DMS53 treated with DMSO at 0.1 percent for 48 hours (cell line): ENCODE data around the gene MAN1A2.
"Not testable (repeated sequence)": the region's sequence is repeated elsewhere in the genome, so short reads cannot be mapped to it uniquely, and the experiment has no call there.

ENCODE experiments used
- DNase-seq: peaks from one replicate; lab custom pipeline; 2025; ENCODE audit not compliant: unreplicated experiment; lab: John Stamatoyannopoulos, UW

The MAN1A2 gene

DNA sequence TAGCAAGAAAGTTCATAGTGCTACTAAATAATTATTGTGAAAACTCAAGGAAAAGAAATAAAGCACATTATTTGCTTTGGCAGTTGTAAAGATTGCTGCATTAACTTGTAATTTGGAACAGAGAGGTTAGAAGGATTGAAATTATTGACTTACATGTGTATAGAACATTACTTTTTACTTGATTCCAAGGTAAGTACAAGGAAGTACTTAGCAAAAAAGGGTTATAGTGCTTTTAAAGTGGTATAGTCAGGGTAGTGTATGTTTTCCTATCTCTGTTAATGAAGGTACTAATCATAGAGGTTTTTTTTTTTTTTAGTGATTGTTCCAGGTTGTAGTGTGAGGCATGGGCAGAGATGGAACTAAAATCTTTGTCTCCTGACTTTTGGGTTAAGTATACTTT lies 29.4 kb downstream of the MAN1A2 start:
- DNase-seq, result no peak

DNA sequence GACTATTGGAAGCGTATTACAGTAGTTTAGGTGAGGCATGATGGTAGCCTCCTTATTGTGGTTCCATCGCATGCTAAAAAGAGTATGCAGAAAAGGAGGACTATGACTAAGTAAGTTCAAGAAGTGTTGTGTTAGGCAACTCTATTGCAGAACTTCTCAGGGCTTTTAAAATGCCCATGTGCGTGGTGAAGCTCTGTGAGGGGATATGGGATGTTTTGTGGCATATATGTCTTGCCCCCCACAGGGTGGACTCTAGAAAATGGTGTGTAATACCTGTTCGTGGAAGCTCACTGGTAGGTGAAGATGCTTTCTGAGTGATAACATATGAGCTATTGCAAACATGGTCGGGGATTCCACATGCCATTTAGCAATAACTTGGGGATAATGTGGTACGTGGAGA lies 31.7 kb downstream of the MAN1A2 start:
- DNase-seq, result no peak

DNA sequence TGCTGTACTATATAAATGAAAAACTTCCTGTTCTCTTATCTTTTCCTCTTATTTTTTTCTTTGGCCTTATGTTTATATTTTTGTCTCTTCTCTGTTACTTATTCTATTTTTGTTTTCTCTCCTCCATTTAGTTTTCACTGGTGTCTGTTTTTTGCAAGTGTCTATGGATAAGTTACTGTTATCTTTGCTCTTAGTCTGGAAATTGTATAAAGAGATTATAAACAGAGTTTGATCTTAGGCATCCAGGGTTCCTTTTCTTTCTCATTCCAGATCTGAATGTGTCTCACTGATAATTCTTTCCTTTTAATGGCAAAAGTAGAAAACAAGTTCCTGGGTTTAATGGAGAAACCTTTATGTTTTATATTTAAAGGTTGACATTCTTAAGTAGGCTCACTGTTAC lies 34.5 kb downstream of the MAN1A2 start:
- DNase-seq, result no peak

DNA sequence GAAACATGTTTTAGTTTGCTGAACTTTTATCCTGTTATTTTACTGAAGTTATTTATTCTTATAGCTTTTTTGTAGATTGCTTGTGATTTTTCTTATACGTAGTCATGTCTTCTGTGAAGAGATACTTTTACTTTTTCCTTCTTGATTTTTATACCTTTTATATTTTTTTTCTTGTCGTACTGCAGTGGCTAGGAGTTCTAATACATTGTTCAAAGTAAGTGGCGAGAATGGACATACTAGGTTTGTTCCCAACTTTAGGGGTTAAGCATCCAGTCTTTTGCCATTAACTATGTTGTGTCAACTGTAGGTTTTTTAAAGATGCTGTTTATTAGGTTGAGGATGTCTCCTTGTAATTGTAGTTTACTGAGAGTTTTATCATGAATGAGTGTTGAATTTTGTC lies 36.3 kb downstream of the MAN1A2 start:
- DNase-seq, result no peak

DNA sequence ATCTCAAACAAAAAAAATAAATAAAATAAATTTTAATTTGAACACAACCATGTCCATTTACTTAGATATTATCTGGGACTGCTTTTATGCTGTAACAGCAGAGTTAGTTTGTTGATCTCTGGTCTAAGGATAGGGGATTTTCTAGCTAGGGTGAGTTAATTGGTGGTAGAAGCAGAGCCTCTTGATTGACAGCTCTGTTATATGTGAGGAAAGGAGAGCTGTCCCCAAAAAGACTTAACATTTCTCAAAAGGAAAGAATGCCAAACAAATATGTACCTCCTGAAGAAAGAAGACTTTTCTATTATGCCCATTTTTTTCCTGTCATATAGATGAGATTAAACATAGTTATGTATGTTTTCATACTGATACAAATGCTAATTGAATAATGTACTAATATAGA lies 37.8 kb downstream of the MAN1A2 start:
- DNase-seq, result no peak

DNA sequence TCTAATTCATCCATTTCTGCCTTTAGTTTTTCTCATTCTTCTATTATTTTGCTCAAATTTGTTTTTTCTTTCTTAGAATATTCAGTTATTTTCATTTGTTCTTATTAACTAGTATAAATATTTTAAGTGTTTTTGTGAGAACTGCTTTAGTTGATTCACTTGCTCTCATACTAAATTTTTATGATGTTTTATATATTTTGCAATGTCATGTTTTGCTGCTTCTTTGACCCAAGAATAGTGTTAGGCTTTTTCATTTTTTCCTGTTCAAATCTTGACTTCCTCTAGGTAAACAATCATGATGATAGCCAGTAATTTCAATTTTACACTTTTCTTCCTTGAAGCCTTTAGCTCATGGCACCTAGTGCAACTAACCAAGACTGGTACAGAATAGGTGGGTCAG lies 45.2 kb downstream of the MAN1A2 start:
- DNase-seq, result no peak

DNA sequence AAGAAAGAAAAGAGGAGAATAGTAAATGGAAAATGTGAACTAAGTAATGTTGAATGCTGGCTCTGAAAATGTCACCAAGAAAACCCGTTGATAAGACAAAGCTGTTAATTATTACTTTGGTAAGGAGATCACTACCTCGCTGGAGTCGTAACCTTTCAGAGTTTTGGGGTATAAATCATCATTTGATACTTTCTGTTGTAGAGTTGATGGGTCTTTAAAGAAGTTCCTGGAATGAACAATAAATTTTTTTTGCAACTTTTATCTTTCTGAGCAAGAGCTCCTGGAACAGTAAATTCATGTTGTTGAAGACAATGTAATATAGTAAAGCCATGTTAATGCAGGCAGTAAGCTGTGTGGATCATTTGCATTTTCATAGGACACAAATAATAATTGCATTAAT lies 46.2 kb downstream of the MAN1A2 start:
- no peak for DNase-seq

DNA sequence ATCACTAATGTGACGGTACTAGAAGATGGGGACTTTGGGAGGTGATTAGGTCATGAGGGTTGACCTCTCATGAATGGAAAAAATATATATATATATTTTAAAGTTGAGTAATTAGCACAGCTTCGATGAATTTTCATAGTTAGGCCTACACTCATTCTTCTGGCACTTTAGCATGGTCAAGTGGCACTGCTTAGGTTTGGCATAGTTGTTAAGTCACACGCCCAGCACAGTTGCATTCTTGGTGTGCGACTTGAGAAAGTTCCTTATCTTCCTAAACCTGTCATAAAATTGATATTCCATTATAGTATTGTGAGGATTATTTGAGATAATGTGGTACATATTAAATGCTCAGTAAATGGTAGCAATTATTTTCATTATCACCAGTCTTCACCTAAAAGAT lies 47.7 kb downstream of the MAN1A2 start:
- DNase-seq, result no peak

DNA sequence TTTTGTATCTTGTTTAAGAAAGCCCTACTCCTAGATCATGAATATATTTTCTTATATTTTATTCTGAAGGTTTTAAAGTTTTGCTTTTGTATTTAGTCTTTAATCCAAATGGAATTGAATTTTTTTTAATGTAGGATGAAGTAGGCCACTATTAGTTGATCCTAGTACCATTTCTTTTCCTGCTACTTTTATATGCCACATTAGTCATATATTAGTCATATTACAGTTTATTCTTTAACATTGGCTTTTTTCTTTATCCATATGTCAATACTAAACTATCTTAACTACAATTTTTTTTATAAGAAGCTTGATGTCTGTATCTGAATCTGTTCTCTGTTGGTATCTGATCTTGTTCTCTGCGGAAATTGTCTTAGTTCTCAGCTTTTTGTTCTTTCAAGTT lies 48.8 kb downstream of the MAN1A2 start:
- DNase-seq, result no peak

DNA sequence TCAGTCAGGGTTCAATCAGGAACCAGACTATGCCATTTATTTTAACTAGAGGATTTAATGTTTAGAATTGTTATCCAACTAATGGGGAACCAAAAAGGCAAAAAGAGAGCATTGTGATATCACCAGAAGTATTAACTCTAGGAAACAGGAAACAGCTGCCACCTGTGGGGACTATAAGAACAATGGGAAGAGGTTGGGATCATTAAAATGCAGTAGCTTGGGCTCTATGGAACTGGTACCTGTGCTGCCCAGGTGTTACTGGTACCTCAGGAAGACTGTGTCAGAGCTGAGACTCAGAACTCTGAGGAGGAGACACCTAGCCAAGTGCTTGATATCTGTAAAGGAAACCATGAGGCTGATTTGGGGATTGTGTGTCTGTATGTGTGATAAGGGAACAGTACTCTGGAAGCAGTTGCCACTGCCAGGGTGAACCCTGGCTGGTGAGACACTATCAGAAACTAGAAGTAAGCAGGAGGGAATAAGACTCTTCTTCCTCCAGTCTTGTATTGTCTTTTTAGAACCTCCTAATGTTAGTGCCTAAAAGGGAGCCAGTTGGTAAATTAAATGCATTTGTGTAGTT lies 49.4 kb downstream of the MAN1A2 start:
- no peak for DNase-seq

DNA sequence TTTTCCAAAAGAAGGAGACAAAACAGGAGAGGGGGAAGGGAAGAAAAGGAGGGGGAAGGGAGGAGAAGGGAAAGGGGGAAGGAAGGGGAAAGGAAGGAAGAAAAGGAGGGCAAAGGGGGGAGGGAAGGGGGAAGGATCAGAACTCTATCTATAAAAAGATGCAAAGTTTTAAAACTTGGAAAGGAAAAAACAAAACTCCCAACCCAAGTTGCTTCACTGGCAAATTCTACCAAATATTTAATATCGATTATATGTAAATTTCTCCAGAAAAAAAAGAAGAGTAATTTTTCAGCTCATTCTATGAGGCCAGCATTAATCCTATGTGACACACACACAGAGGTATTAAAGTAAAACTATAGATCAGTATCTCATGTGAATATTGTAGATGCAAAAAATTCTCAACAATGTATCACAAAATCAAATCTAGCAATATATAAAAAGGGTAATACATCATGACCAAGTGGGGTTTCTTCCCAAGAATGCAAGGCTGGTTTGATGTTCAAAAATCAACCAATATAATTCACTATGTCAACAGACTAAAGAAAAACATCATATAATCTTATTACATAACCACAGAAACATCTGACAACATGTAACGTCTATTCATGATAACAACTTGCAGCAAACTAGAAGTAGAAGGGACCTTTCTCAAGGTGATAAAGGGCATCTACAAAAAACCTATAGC lies 57.9 kb downstream of the MAN1A2 start:
- no peak for DNase-seq

DNA sequence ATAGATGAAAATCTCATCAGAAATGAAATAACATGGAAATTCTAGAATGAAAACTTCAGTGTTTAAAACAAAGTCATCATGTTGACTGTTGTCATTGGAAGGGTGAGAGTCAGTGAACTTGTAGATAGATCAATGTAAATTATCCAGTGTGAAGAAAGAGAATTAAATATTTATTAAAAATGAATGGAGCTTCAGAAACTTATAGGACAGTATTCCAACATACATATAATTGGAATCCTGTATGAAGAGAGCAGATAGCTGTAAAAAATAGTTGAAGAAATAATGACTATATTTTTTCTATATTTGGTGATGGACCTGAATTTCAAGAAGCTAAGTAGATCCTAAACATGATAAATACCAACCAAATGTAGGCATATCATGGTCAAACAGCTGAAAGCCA lies 60.0 kb downstream of the MAN1A2 start:
- DNase-seq, result no peak

DNA sequence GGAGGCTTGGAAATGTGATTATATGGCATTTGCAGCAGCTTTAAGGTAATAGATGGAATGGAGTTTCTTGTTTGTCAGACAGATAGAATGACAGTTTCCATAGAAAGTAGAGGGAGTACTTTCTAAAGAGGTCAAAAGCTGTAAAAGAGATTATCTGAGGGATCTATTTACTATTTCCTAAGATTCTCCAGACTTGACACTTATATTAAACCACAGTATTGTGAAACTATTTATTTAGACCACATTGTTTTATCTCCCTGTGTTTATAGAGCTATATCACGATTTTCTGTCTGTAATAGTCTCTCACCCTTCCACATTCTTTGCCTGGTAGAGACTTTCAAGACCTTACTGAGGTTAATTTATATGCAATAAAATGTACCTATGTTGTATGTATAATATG lies 66.7 kb downstream of the MAN1A2 start:
- DNase-seq, result no peak

DNA sequence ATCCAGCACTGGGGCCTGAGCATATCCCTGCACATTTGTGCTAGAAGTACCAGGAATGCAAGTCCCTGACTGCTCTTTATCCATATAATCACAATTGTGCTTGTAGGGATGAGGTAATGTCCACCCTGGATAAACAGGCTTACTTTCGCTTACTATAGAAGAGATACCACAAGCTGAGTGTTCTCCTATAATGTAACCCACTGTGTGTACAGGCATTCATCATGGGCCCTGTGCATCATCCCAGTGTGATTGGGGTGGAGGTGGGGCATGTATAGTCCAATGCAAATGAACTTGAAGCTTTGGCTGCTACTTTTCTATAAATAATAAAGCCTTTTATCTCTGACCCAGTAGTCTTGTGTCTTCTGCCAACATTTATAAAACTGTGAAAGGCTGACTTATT lies 69.3 kb downstream of the MAN1A2 start:
- DNase-seq, result no peak

DNA sequence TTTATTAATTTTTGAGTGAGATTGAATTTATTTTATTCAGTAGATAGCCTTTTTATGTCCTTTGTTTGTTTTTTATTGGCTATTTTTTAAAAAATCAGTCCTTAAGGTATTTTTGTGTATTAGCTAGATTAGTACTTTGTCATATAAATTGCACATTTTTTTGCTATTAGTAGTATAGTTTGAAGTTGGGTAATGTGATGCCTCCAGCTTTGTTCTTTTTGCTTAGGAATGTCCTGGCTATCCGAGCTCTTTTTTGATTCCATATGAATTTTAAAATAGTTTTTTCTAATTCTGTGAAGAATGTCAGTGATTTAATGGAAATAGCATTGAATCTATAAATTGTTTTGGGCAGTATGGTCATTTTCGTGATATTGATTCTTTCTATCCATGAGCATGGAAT lies 80.4 kb downstream of the MAN1A2 start:
- DNase-seq, result no peak

DNA sequence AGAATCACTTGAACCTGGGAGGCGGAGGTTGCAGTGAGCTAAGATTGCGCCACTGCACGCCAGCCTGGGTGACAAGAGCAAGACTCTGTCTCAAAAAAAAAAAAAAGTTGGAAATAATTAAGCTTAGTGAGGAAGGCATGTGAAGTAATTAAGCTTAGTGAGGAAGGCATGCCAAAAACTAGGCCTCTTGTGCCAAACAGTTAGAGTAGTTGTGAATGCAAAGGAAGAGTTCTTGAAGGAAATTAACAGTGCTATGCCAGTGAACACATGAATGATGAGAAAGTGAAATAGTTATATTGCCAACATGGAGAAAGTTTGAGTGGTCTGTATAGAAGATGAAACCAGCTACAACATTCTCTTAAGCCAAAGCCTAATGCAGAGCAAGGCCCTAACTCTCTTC lies 85.0 kb downstream of the MAN1A2 start:
- no peak for DNase-seq

DNA sequence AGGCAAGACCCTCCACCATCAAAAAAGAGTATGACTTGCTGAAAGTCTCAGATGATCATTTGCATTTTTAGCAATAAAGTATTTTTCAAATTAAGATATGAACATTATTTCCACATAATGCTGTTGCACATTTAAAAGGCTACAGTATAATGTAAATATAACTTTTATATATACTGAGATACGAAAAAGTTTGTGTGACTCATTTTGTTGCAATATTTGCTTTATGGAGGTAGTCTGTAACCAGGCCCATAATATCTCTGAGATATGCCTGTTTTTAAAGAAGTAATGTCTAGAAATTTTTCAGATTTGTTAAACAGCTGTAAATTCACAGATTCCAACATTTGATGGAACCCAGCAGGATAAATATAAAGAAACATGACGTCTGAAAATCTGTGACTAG lies 86.7 kb downstream of the MAN1A2 start:
- no peak for DNase-seq

DNA sequence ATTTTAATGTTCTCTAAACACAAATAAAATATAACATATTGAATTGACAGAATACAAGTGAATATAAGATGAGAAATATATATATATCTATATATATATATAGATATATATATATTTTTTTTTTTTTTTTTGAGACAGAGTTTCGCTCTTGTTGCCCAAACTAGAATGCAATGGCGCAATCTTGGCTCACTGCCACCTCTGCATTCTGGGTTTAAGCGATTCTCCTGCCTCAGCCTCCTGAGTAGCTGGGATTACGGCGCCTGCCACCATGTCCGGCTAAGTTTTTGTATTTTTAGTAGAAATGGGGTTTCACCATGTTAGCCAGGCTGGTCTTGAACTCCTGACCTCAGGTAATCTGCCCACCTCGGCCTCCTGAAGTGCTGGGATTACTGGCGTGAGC lies 91.2 kb downstream of the MAN1A2 start:
- not testable (repeated sequence) for DNase-seq

DNA sequence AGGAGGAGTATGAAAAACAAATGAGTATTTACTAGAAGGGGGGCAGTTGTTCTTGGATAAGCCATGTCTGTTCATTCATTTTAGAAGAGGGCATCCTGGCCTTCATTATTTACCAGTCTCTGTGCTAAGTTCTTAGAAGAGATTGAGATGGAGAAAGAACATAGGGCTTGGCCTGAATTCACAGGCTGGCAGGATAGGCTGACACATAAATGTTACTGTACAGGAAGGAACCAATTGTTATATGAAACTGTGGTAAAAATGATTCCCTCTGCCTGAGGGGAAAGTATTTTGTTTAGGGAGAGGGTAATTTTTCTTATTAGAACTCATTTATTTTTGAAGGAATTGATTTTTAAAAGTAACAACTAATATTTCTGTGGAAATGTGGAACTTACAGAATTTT lies 99.5 kb downstream of the MAN1A2 start:
- DNase-seq, result no peak

DNA sequence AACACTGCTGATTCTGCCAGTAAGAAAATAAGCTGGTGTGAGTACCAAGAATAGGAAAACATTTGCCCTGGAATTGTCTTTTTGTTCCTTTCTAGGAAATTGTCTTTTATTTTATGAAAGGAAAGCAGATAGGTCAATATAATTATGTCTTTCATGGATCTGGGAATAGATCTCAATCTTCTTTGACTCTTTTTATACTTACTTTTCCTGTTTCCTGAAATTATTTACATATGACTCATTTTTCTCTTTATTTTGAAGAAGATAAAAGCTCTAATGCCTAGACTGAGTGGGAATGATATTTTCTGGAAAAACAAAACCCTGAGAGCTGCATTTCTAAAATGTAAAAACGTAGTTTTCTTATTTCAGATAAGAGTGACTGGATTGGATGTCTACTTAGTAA lies 100.1 kb downstream of the MAN1A2 start:
- no peak for DNase-seq

DNA sequence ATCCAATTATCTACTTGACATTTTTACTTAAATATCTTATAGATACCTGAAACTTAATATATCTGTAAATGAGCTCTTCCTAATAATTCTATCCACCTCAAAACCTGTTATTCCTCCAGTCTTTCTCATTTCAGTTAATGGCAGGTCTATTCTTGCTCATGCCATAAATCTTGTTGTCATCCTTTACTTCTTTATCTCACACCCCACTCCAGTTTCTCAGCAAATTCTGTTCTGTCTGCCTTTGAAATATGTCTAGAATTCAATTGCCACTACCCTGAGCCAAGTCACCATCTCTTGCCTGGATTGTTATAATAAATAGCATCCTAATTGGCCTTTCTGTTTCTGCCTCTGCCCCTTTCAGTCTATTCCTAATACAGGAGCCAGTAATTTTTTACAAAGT lies 105.8 kb downstream of the MAN1A2 start:
- DNase-seq, result no peak

DNA sequence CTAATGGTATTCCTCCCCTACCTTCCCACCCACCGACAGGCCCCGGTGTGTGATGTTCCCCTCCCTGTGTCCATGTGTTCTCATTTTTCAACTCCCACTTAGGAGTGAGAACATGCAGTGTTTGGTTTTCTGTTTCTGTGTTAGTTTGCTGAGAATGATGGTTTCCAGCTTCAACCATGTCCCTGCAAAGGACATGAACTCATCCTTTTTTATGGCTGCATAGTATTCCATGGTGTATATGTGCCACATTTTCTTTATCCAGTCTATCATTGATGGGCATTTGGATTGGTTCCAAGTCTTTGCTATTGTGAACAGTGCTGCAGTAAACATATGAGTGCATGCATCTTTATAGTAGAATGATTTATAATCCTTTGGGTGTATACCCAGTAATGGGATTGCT lies 108.2 kb downstream of the MAN1A2 start:
- DNase-seq, result not testable (repeated sequence)

DNA sequence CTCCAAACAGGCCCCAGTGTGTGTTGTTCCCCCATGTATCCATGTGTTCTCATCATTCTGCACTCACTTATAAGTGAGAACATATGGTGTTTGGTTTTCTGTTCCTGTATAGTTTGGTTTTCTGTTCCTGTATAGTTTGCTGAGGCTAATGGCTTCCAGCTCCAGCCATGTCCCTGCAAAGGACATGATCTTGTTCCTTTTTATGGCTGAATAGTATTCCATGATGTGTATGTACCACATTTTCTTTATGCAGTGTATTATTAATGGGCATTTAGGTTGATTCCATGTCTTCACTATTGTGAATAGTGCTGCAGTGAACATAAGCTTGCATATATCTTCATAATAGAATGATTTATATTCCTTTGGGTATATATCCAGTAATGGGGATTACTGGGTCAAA lies 111.8 kb downstream of the MAN1A2 start:
- DNase-seq, result no peak
